MM.1S (cell line): Measurements from ENCODE around the gene ELMO1.

Experiments
- CTCF ChIP-seq: fragments of 300-600 bp; sonication (generic); IDR thresholded peaks from 2 replicates; pipeline ENCODE4 v1.5.1; 2016; ENCODE audit warnings: antibody characterized with exemption, low read length, mixed read lengths
- EZH2 ChIP-seq: fragments of 300-600 bp; sonication (generic); optimal IDR thresholded peaks from 2 replicates; pipeline ENCODE3; 2017; ENCODE audit warnings: low read depth, mild to moderate bottlenecking, antibody characterized with exemption, low read length, mixed read lengths

- TF ChIP-seq CTCF (no peak), EZH2 (no peak)
Measured at GRCh38 chr7:37435156-37435855, 13.4 kb downstream of the ELMO1 start.
